ENCODE data around the gene C1orf141.
A peak's percentile ranks its signal among the peaks of the same experiment; 100 is the strongest.
"Not testable (repeated sequence)": the region's sequence is repeated elsewhere in the genome, so short reads cannot be mapped to it uniquely, and the experiment has no call there.

C1orf141 gene

DNA sequence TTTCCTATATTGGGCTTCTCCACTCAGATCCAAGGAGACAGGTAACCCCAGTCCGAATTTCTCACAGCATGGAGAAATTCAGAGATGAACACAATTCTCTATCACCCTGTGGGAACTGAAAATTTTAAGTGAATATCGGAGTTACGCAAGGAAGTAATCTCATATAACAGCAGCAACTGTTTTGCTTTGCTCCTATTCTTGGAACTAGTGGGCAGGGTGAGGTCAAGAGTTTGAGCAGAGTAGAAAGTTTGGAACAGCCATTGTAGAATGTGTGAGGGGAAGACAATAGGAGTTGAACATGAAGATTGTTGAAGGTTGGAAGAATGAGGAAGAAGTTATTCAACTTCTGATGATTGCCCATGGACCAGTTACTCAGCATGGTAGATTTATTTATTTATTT is 56.5 kb downstream of the C1orf141 start:
- DNase-seq = no peak

DNA sequence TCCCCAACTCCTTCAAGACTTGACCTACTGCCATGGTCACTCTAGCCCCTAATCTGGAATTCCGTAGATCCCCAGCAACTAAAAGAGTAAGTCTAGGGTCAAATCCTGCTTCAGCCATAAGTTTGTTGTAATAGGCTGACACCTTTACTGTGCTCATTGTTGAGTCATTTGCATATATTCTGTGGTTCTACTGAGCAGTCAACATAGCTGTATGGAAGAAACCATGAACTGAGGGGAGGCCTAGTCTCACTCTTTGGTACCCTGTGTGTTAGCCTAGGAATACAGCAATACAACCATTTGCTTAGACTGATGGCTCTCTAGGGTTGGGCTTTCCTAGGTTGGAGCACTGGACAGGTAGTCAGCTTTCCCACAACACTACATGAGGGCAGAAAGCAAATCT is 57.2 kb downstream of the C1orf141 start:
- DNase-seq = no peak

DNA sequence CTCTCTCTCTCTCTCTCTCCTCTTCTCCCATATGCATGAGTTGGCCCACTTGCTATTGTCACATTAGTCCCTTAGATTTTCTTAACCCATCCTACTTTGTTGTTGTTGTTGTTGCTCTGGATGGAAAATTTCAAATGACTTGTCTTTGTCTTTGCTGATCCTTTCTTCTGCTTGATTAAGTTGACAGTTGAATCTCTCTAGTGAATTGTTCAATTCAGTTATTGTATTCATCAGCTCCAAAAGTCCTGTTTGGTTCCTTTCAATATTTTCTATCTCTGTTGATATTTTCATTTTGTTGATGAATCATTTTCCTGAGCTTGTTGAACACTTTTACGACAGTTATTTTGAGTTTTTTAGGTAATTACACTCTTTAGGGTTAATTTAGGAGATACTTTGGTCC is 62.0 kb downstream of the C1orf141 start:
- no peak for DNase-seq

DNA sequence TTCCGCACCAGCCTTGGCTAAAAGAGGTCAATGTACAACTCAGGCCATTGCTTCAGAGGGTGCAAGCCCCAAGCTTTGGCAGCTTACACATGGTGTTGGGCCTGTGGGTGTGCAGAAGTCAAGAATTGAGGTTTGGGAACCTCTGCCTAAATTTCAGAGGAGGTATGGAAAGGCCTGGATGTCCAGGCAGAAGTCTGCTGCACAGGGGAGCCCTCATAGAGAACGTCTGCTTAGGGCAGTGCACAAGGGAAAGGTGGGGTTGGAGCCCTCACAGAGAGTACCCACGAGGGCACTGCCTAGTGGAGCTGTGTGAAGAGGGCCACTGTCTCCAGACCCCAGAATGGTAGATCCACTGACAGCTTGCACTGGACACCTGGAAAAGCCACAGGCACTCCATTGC is 67.1 kb downstream of the C1orf141 start:
- DNase-seq = not testable (repeated sequence)

DNA sequence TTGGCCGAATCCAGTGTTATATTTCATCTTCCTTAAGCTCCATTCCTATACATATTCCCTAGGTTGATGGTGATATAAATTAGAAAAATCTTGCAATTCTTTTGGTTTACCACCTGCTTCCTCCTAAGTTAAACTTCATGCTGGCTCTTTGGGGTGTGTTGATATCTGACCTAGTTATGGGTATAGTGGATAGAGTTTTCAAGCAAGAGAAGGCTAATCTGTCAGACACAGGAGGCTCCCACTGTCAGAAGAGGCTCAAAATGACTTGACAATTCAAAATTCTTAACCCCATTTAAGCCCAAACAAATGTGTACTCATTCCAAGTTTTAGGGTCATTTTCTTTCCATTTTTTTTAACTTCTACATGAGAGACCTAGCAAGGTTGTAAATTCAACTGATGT is 72.4 kb downstream of the C1orf141 start:
- no peak for DNase-seq

DNA sequence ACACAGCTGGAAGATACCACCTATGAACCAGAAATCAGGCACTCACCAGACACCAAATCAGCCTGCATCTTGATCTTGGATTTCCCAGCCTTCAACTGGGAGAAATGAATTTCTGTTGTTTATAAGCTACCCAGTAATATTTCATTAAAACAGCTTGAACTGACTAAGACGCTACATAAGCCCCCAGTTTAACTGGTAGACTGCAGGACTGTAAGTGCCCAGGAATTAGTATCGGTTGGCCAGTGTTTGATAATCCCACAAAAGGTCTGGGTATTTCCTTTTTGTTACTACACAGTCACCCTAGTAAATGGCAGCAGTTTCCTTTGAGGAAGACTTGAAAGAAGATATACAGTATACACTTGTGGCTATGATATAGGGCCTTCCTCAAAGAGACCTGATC is 73.5 kb downstream of the C1orf141 start:
- DNase-seq = no peak

DNA sequence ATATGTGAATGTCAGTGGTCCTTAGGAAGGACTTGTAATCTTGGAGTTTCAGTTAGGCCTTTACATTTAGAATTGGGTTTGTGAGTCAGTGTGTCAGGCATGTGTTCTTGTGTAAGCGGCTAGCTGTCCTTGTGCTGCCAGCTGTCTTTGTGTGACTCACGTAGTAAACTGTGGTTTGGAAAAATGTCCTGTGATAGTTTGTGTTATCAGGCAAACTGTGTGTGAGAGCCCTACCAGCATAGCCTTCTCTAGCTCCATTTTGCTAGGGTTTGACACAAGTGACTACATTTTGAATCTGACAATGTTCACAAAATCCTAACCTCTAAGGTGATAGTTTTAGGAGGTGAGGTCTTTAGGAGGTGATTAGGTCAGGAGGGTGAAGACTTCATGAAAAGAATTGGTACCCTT is 74.0 kb downstream of the C1orf141 start:
- no peak for DNase-seq

DNA sequence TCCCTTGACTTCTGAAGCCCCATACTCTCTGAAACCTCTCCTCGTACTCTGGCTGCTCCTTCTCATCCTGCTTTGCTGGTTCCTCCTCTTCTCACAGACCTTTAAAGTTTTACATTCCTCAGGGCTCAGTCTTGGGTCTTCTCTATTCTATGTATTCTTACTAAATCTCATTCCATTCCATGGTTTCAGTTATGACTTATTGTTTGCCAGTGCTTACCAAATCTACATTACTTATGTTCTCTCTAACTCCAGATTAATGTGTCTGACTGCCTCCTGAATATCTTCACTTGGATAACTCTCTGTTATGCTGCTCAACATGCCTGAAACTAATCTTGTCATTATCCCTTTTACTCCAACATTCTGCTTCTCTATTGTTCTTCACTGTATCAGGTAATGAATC is 75.4 kb downstream of the C1orf141 start:
- no peak for DNase-seq

DNA sequence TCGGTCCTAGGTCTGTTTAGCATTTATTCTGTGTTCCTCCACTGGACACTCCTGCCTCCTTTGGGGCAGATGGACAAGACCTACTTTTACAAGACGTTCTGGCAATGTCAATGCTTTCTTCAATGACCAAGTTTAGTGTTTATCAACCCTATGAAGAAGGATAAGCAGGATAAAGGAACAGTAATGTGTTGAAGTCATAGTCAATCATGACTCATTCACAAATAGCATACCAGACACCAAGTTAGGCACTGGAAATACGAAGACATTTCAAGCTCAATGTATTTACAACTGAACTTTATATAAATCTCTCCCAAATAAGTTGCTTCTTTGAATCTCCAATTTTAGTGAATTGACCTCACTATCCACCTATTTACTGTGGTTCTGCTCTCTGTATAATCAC is 76.0 kb downstream of the C1orf141 start:
- DNase-seq = no peak

DNA sequence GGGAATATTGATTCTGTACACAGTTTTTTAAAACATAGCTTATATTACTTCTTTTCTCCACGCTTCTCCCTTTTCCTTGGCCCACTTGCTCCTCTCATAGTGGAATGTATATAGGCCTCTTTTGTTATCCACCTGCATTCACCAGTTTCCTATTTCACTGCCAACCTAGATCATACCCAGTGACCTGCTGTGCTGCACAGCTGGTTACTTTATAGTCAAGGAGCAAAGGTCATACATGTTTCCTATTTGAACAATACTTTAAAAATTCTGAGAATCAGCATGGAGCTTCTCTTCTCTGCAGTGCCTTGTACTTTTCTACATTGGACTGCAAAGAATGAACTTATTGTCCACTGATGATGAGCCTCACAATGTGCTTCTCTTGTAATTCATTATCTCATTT is 76.5 kb downstream of the C1orf141 start:
- no peak for DNase-seq

DNA sequence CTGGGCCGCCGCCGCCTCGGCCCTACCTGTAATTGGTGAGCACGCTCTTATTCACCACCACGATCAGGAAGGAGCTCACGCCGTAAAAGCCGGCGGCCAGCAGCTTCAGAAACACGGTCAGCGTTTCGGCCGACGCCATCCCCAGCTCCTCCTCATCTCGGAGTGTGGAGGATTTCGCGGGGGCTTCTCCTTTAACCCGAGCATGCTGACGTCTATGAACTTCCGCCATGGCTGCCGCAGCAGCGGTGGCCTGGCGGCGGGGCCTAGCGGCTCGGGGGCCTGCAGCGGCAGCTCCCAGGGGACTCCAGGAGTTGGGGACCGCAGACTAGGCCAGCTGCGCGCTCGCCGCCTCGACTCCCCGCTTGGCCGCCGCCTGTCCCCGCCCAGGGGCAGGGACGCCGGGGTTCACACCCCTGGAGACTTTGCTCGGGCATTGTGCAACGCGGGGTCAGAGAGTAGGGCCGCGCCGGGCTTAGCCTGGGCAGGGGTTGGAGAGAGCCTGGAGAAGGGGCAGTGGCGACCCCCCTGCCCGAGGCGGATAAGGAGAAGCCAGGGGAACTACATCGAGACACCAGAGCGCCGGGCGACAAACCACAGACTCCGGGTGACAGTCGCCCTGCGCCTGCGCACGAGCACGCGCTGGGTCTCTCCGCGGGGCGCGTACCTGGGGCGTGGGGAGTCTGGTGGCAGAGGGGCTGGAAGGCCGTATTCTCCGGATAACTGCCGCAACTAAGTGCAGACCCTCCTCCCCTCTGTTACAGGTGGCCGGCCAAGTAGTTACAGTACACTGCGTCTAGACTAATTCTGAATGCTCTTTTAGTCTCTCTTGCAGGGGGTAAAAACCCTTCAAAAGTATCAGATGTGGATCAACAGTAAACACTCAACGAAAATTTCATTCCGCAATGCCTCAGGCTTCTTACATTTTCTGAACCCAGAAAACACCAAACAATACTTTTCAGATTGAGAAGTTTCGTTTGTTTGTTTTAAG is 80.7 kb downstream of the C1orf141 start, which contains the start of gene SLC35D1:
Gene SLC35D1, minus strand, starts transcription at position 364 of the 988 bp plus-strand sequence. Its CDS starts 135 bp downstream, at position 229.
- DNase-seq = peak; percentile 33 to 69 (median 60)

DNA sequence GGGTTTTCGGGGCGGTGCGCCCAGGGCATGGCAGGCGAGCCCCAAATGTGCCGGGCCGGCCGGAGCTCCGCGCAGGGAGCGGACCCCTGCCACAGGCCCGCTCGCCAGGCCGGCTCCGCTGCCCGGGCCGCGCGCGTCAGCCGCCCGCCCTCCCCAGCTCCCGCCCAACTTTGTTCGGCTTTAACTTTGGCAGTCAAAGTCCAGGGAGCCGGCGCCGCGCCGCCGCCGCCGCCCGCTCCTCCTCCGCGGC is 81.3 kb downstream of the C1orf141 start:
- DNase-seq = peak in 3 of 4 experiments; percentile 33 to 38 (median 34)

DNA sequence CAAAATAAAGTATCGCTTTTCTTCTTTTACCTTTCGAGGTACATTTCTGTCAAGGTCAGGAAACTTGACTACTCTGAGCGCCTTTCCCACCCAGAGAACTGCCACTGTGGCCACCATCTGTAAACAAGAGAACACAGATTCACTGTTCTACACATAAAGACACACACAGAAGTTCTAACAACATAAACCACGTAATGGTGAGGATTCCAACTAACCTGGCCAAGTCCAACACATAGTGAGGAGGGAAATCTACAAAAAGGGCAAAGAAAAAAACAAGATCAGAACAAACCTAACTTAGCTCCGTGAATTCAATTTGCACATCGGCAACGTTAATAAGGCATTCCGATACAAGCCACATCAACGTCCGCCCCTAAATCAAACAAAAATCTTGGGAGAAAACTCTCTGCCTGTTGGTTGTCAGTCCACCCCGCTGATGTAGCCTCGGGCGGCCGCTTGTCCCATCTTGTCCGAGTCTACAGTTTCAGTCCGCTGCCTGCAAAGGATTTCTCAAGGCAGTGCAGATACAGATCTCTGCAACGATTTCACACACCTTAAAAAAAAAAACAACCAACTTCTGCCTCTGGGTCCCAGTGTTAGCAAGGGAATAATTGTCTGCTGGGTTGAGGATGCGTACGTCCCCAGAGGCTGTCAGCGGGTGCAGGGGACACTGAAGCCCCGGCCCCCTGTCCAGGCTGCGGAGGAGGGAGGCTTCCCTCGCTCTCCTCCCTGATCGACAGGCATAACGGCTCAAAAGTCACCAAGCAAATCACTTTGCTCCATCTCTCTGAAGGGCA is 81.8 kb downstream of the C1orf141 start:
- peak in 1 of 4 experiments; percentile 5 for DNase-seq

DNA sequence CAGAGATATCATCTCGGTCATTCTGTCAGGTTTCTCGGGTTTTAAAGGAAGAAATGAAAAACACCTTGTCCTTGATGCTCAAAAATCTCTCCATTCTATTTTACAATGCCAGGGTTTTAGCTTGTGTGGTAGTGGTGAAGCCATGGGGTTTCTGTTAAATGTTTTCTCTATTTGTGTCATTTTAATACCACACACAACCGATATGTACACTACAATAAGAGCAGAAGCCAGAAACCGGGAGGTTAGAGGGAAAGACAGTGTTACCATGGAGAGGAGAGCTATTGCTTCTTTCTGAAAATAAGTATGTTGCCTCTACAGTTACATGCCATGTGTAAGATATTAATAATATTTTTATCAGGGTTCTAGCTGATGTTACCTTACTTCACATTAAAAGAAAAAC is 83.6 kb downstream of the C1orf141 start:
- DNase-seq = no peak

DNA sequence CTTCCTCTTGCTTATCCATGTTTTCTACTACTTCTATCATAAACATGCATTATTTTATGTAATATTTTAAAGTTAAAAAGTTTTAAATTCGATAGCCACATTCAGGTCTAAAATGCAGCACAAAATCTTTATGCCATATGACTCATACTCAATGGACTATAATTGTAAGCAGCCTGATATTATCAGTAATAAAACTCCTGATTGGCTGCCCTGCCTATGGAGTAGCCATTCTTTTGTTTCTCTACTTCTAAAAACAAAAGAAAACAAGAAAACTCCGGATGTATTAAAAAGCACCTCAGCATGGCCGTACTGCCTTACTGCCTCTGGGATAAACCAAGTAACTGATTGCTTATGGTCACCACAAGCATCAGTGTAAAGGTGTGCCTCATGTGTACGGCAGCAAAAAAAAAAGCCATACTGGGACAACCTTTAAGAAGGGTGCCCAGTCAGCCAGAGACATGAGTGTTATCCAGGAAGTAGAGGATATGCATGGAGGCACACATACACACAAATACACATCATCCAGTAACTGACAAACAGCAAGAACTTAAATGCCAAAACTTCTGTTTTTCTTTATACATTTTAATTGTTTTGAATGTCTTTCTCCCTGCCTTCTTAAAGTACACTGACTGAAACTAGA is 90.0 kb downstream of the C1orf141 start:
- no peak for DNase-seq

DNA sequence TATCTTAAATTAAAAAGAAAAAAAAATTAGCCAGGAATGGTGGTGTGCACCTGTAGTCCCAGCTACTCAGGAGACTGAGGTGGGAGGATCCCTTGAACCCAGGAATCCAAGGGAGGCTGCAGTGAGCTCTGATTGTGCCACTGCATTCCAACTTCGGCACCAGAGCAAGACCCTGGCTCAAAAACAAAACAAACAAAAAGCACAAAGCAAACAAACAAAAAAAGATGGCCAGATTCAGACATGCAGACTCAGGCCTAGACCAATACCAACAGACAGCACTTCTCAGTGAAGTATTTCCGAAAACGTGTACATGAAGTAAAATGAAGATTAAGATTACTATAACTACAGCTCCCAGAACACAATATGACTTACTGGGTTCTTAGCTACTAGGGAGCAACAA is 91.4 kb downstream of the C1orf141 start:
- DNase-seq = no peak
